Glomerular visceral epithelial cell (primary cell): Measurements from ENCODE around the gene KCNMA1.

Experiments used
- DNase-seq: peaks from one replicate; pipeline ENCODE4 v3.0.0-alpha.2; 2016; ENCODE audit errors: extremely low spot score

KCNMA1 gene

GRCh38 chr10:77157248-77158019 lies 480.2 kb downstream of the KCNMA1 start:
- DNase-seq: peak; percentile 36

GRCh38 chr10:77156406-77156879 lies 481.2 kb downstream of the KCNMA1 start:
- DNase-seq: peak; percentile 80

DNA sequence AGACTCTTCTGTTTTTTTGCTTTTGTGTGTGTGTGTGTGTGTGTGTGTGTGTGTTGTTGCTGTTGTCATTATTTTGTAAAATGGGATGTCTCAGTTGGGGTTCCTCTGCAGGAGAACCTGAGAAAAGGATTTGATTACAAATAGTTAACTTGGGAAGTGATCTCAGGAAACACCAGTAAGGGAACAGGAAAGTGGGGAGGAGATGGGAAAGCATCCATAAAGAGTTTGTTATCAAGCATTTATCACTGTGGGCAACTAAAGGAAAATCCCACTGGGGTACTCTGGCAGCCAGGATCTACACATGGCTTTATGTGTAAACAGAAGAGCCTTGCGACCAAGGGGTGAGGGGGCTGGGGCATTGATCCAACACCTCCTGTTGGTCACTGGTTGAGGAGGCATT lies 485.4 kb downstream of the KCNMA1 start:
- DNase-seq: no peak

DNA sequence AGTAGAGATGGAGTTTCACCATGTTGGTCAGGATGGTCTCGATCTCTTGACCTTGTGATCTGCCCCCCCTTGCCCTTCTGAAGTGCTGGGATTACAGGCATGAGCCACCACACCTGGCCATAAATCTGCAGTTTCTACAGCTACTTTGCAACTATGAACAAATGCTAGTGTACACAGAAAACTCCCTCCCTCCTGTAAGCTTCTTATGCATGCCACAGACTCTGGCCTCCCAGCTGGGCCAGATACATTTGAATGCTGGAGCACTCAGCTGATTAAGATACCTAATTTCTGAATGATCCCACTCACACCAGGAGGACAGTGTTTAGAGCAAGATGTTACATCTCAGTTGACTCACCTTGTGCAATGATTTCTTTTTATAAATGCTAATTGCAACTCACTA lies 486.2 kb downstream of the KCNMA1 start:
- no peak for DNase-seq

DNA sequence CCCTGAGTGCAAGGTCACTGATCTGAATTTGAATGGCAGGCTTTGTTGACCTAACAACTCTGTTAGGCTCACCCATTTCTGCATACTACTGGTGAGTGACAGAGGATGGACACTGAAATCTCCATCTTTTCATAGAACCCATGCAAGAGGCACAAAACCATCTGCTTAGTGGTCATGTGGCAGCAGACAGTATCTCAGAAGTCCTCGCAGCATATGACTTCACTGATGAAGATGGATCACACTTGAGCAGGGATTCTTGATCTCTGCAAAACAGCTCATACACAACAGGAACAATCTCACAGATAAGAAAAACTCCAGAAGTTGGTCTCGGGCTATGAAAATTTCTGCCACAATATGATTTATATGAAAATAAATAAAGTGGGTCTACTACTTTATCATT lies 487.9 kb downstream of the KCNMA1 start:
- no peak for DNase-seq

GRCh38 chr10:77149001-77149400 lies 488.6 kb downstream of the KCNMA1 start:
- DNase-seq: no peak

GRCh38 chr10:77147871-77148270 lies 489.7 kb downstream of the KCNMA1 start:
- no peak for DNase-seq

GRCh38 chr10:77146712-77147336 lies 490.8 kb downstream of the KCNMA1 start:
- no peak for DNase-seq

GRCh38 chr10:77144656-77145055 lies 493.0 kb downstream of the KCNMA1 start:
- no peak for DNase-seq

- DNase-seq: no peak
Observed at GRCh38 chr10:77139252-77140160, 498.1 kb downstream of the KCNMA1 start.

- DNase-seq: no peak
Observed at GRCh38 chr10:77138541-77138940, 499.1 kb downstream of the KCNMA1 start.

GRCh38 chr10:77135555-77135954 lies 502.1 kb downstream of the KCNMA1 start:
- DNase-seq: no peak

DNA sequence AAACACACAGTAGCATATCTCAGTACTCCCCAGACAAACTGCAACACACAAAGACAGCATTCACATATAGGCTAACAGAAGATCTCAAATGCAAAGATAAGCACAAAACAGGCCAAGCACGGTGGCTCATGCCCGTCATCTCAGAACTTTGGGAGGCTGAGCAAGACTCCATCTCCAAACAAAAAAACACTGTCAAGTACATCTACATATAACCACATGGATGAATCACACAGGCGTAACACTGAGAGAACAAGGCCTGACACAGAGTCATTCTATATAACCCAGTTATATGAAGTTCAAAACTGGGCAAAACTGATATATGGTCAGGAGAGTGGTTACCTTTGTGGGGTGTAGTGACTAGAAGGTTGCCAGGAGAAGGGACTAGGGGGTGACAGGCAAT lies 506.4 kb downstream of the KCNMA1 start:
- no peak for DNase-seq

- no peak for DNase-seq
Observed at GRCh38 chr10:77127243-77127642, 510.4 kb downstream of the KCNMA1 start.

DNA sequence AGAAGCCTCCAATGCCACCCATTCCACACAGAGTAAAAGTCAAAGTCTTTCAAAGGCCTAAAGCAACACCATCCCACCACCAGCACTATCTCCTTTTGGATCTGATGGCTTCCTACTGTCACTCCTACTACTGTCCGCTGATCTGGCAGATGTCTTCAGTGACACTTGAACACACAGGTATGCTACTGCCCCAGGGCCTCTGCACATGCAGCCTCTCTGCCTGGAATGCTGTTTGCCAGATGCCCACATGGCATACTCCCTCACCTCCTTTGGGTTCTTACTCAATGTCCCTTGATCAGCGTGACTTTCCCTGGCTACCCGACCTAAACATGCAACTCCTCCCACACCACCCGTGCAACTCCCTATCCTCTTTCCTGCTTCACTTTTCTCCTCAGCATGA lies 512.4 kb downstream of the KCNMA1 start:
- no peak for DNase-seq

DNA sequence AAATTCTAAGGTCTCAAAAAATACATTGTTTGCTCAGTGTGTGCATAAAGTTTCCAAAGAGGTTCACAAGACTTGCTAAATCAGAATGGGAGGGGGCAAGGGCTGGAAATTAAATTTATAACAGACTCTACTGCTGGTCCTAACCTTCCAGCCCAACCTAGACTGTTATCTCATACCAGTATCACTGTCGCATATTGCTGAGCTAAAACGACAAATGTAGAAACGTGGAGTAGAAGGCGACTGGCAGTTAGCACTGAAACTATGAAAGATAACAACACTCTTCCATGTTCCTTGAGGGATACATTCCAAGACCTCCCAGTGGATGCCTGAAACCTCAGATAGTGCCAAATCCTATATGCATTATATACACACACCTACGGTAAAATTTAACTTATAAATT lies 514.3 kb downstream of the KCNMA1 start:
- no peak for DNase-seq

GRCh38 chr10:77121829-77122228 lies 515.8 kb downstream of the KCNMA1 start:
- DNase-seq: no peak

DNA sequence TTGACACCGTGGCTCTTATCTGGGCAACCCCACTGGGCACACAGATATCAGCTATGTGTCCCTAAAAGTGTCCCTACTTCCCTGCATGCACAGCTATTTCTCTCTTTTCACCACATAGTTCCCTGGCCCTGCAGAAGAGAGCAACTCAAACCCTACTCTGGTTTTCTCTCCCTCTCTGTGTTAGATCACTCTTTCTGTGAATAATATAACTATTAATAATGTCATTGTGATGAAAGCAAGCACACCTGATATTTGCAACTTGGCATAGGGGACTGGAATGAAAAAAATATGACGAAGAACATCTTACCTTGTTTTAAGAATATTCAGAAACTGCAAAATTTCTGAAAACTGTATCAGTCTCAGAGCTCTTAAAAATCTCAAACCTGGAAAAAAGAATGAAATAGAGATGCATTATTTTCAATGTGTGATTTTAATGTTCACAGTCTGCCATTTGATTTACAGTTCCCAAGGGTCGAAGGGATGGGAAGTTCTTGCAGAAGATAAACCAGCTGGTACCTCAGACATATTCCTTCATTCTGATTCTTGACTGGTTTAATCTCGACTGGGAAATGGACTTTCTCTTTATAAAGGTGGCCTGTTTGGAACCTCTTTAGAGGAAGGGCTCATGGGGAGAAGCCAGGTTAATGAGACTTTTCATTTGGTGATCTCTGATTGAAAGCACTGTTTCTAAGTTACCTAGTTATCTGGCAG lies 516.8 kb downstream of the KCNMA1 start:
- no peak for DNase-seq

DNA sequence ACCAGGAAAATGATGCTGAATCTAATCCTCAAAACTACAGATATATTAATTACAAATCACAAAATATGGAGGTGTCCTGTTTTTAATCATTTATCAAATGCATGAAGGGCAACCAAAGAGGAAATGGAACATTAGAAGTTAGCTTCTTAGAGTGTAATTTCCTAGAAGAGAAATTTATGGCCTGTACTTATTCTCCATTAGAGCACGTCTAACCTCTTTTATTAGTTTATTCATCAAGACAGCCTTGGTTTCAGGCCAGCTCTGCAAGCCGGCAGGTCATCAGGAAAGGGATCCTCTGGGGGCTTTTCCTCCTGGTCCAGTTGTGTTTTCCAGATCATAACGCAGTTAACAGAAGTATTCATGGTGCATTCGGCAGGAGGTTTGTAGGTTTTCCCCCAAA lies 517.6 kb downstream of the KCNMA1 start:
- no peak for DNase-seq

DNA sequence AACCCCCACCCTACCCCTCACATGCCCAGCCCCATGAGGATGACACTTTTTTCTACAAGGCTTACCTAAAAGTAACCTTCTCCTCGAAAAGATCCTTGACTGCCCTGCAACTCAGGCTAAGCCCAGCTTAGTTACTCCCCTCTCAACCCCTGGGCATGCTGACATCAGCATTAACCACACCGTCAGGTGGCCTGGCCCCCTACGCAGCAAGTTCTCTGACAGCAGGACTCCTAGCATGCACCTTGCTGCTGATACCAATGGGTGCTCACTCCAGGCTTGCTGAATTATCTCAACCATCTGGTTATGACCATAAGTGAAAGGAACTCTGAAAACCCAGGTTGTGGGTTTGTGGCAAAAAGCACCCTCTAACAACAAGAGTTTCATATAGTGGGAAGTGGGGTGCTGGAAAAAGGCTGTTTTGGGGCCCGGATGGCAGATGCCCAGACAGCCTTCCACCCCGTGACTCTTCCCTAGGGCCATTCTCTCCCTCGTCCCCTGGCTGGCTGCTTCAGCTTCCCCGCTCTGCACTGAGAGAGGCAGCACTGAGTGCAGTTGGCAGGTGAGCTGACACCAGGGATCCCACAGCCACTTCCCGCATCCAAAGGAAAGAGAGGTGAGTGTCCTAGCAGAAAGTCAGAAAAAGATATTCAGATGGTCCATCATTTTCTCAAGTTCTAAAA lies 518.9 kb downstream of the KCNMA1 start:
- no peak for DNase-seq

DNA sequence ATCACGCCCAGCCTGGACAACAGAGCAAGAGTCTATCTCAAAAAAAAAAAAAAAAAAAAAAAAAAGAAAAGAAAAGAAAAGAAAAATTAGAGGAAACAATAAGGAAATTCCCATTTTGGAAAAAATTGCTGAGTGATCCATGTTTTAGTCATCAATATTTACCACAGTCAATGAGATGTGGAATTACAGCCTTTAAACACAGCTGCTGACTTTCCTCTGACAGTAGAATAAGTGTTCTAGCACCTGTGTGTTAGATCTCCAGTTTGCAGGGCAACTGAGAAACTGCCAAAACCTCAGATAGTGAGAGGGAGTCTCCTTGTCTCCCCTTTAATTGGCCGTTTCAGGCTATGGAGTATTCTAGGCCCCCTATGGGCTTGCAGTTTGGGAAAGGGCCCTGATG lies 520.1 kb downstream of the KCNMA1 start:
- no peak for DNase-seq
